ENCODE measurements around the gene WNT11. TPM values are rescaled to one million over a fixed set of nuclear protein-coding genes. Genes with fewer than 3 reads are reported as not detected.

Gene WNT11
- total RNA-seq, 1 experiment from 2014 or later, result not detected

DNA sequence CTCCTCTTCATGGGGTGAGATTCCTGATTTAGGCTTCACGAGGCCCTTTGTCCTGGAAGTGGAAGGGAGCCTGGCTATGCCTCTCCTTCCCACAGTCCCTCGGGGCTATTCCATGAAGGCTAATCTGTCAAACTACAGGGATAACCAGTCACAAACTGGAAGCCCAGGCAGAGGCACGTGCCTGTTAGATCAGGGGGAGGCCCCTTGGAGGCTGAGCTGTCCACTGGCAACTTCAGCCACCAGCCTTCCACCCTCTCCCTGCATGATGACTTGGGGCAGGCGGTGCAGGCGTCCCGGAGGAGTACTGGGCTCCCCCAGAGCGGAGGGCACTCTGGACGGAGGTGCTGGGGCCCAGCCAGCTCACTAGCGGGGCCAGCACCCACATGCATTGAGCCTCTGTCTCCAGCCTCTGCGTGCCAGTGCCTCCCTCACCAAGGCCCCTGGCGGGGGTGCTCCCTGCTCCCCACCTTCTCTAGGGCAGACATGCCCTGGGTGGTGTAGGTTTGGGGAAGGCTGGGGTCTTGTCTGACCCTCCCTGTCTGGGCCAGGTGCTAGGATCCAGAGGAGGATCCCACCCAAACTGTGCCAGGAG, 42.9 kb downstream of the WNT11 start:
- no peaks in the 10 kb centered on the region for H3K79me2 ChIP-seq (ENCODE audit: low read depth)
- no peak overlapping the region for H3K27ac ChIP-seq
- no peak overlapping the region for H3K4me2 ChIP-seq
- H3K4me1 ChIP-seq (replicated peaks; ENCODE audit: insufficient read depth), result no peaks in the 10 kb centered on the region
- CTCF ChIA-PET, result no interaction called here
- no peaks in the 10 kb centered on the region for H3K36me3 ChIP-seq (ENCODE audit: low read depth)
- BruUV-seq (replicated peaks), result no TSS peak
- no peak overlapping the region for H2AFZ ChIP-seq
- intact Hi-C loops (cut with micrococcal nuclease; ENCODE audit: unreplicated experiment), result no loop called here
- no peaks in the 10 kb centered on the region for H3K27me3 ChIP-seq (ENCODE audit: insufficient read depth, low read depth)
- H3K9me2 ChIP-seq (ENCODE audit: insufficient read depth), result no peaks in the 10 kb centered on the region
- H4K20me1 ChIP-seq (ENCODE audit: insufficient read depth), result no peaks in the 10 kb centered on the region
- POLR2A ChIA-PET (ENCODE audit: unreplicated experiment), result no interaction called here
- no peak for TF ChIP-seq EZH2 (IDR thresholded peaks at IDR 0.05; ENCODE audit: low read depth)
- TF ChIP-seq, protein P1, sequence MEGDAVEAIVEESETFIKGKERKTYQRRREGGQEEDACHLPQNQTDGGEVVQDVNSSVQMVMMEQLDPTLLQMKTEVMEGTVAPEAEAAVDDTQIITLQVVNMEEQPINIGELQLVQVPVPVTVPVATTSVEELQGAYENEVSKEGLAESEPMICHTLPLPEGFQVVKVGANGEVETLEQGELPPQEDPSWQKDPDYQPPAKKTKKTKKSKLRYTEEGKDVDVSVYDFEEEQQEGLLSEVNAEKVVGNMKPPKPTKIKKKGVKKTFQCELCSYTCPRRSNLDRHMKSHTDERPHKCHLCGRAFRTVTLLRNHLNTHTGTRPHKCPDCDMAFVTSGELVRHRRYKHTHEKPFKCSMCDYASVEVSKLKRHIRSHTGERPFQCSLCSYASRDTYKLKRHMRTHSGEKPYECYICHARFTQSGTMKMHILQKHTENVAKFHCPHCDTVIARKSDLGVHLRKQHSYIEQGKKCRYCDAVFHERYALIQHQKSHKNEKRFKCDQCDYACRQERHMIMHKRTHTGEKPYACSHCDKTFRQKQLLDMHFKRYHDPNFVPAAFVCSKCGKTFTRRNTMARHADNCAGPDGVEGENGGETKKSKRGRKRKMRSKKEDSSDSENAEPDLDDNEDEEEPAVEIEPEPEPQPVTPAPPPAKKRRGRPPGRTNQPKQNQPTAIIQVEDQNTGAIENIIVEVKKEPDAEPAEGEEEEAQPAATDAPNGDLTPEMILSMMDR (conservative IDR thresholded peaks at IDR 0.05), result no peak
- H3K9me3 ChIP-seq (ENCODE audit: insufficient read depth, low read depth), result no peaks in the 10 kb centered on the region
- no peak for DNase-seq
- H3K4me3 ChIP-seq, result no peak overlapping the region
- no peaks in the 10 kb centered on the region for H3F3A ChIP-seq (ENCODE audit: insufficient read depth, low read depth)

DNA sequence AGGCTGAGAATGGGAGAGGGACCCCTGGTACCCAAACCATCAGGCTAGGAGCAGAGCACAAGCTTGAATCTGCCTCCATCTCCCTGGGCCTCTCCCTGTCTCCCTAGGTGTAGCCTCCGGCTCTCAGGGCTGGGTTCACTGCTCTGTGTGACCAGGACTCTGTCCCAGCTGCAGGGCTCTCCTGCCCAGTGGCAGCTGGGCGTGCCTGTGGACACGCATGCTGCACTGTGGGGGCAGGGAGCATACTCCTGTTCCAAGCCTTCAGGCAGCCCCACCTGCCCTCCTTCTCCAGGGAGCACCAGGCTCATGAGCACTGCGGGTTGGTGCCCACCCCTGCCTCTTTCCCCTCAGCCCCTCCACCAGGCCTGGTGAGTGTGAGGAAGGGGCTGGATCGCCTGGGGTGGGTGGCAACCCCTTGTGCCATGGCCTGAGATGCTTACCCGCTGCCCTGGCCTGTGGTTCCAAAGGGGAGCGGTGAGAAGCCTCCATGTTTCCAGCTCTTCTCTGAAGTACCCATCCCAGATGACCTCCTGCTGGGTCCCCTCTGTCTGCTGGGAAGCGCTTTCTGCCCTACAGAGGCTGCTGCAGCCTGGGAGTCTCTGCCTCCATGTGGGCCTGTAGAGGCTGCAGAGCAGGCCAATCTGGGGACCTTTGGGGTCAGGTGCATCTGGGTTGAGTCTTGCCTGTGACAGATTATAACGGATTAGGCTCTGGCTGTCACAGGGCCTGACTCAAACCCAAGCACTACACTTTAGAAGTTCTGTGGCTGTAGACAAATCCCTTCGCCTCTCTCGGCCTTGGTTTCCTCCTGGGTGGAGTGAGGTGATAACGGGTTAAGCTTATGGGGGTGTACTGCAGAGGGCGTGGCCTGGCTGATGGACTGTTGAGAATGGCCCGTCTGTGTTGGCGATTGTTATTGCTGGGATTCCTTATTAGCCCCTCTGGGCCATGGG, 43.7 kb downstream of the WNT11 start:
- Histone ChIP-seq H3K36me3 (ENCODE audit: low read depth) (no peaks in the 10 kb centered on the region), H3K9me2 (ENCODE audit: insufficient read depth) (no peaks in the 10 kb centered on the region), H3K4me3 (no peak overlapping the region), H4K20me1 (ENCODE audit: insufficient read depth) (no peaks in the 10 kb centered on the region), H3K27me3 (ENCODE audit: insufficient read depth, low read depth) (no peaks in the 10 kb centered on the region), H3K4me1 (replicated peaks; ENCODE audit: insufficient read depth) (no peaks in the 10 kb centered on the region), H3F3A (ENCODE audit: insufficient read depth, low read depth) (no peaks in the 10 kb centered on the region), H3K79me2 (ENCODE audit: low read depth) (no peaks in the 10 kb centered on the region), H3K9me3 (ENCODE audit: insufficient read depth, low read depth) (no peaks in the 10 kb centered on the region), H2AFZ (no peak overlapping the region), H3K27ac (no peak overlapping the region), H3K4me2 (no peak overlapping the region)
- no TSS peak for BruUV-seq (replicated peaks)
- intact Hi-C loops (cut with micrococcal nuclease; ENCODE audit: unreplicated experiment), result no loop called here
- ChIA-PET CTCF (no interaction called here), POLR2A (ENCODE audit: unreplicated experiment) (interaction anchor here (0.7 kb wide), 1 partner anchor 218 kb away, joined by 3 read pairs; no protein-coding TSS in a partner anchor)
- DNase-seq, result no peak
- TF ChIP-seq, protein P1 (conservative IDR thresholded peaks at IDR 0.05), result no peak
- no peak for TF ChIP-seq EZH2 (IDR thresholded peaks at IDR 0.05; ENCODE audit: low read depth)

DNA sequence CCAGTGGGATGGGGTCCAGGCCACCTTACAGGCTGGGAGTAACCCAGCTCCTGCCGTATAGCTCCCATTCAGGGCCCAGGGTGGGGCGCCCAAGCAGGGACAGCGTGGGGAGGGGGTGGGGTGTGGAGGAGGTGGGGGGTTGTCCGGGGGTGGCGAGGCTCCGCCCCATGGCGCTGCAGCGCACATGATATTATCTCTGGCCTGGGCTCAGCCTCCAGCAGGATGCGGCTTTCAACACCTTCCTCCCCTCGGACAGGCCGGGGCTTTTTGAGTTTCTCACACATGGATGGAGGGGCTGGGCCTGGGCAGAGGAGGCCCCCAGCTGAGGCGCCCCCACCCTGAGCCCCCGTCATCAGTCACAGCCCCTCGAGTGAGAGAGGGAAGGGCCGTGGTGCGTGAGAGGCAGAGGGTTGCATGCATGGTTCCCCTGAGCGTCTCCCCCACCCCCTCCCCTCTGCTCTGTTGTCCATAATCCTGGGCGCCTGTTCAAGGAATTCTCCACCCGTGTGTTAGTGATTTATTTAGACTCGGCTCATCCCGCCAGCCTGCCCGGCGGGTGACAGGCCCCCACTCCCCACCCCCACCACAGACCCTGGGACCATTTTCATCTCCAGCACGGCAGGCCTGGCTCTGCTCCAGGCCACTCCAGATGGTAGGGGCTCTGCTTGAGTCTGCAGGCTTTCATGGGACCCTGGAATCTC, 44.9 kb downstream of the WNT11 start:
- Histone ChIP-seq H3K9me3 (ENCODE audit: insufficient read depth, low read depth) (no peaks in the 10 kb centered on the region), H3K4me2 (no peak overlapping the region), H3K4me1 (replicated peaks; ENCODE audit: insufficient read depth) (no peaks in the 10 kb centered on the region), H3K36me3 (ENCODE audit: low read depth) (no peaks in the 10 kb centered on the region), H3K4me3 (no peak overlapping the region), H3K27me3 (ENCODE audit: insufficient read depth, low read depth) (no peaks in the 10 kb centered on the region), H3K9me2 (ENCODE audit: insufficient read depth) (no peaks in the 10 kb centered on the region), H2AFZ (no peak overlapping the region), H3K79me2 (ENCODE audit: low read depth) (no peaks in the 10 kb centered on the region), H3K27ac (no peak overlapping the region), H4K20me1 (ENCODE audit: insufficient read depth) (no peaks in the 10 kb centered on the region), H3F3A (ENCODE audit: insufficient read depth, low read depth) (no peaks in the 10 kb centered on the region)
- BruUV-seq (replicated peaks), result no TSS peak
- CTCF ChIA-PET, result no interaction called here
- DNase-seq, result no peak
- intact Hi-C loops (cut with micrococcal nuclease; ENCODE audit: unreplicated experiment), result no loop called here
- POLR2A ChIA-PET (ENCODE audit: unreplicated experiment), result no interaction called here
- TF ChIP-seq EZH2 (IDR thresholded peaks at IDR 0.05; ENCODE audit: low read depth), result no peak
- TF ChIP-seq, protein P1 (conservative IDR thresholded peaks at IDR 0.05), result no peak

Data from PC-9 (cell line).